NCI-H2196 treated with DMSO at 0.1 percent for 48 hours (cell line): Measurements from ENCODE around the gene SH3PXD2A.
A peak's percentile ranks its signal among the peaks of the same experiment; 100 is the strongest.

Experiments
- DNase-seq: peaks from one replicate; lab custom pipeline; 2025; ENCODE audit not compliant: unreplicated experiment; lab: John Stamatoyannopoulos, UW

The SH3PXD2A gene, protein sequence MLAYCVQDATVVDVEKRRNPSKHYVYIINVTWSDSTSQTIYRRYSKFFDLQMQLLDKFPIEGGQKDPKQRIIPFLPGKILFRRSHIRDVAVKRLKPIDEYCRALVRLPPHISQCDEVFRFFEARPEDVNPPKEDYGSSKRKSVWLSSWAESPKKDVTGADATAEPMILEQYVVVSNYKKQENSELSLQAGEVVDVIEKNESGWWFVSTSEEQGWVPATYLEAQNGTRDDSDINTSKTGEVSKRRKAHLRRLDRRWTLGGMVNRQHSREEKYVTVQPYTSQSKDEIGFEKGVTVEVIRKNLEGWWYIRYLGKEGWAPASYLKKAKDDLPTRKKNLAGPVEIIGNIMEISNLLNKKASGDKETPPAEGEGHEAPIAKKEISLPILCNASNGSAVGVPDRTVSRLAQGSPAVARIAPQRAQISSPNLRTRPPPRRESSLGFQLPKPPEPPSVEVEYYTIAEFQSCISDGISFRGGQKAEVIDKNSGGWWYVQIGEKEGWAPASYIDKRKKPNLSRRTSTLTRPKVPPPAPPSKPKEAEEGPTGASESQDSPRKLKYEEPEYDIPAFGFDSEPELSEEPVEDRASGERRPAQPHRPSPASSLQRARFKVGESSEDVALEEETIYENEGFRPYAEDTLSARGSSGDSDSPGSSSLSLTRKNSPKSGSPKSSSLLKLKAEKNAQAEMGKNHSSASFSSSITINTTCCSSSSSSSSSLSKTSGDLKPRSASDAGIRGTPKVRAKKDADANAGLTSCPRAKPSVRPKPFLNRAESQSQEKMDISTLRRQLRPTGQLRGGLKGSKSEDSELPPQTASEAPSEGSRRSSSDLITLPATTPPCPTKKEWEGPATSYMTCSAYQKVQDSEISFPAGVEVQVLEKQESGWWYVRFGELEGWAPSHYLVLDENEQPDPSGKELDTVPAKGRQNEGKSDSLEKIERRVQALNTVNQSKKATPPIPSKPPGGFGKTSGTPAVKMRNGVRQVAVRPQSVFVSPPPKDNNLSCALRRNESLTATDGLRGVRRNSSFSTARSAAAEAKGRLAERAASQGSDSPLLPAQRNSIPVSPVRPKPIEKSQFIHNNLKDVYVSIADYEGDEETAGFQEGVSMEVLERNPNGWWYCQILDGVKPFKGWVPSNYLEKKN

DNA sequence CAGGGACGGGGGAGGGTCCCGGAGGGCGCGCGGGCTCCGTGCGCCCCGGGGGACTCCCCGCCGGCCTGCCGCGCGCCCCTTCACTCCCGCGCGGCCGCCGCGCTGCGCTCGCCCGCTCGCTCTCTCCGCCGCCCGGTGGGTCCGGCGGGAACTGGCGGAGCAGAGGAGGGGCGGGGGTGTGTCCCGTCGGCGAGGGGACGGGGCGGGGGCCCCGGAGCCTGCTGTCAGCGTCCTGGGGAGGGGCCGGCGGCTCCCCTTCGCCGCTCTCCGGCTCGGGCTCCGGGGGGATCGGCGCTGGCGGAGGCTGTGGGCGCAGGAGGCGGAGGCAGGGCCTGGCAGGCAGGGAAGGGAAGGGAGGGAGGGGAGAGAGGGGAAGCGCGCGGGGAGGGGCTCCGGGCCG is at the start of gene SH3PXD2A:
Gene SH3PXD2A (minus strand): TSS at position 153 of the 400 bp plus-strand sequence. CDS start 310 bp downstream, outside the sequence.
- no peak for DNase-seq

DNA sequence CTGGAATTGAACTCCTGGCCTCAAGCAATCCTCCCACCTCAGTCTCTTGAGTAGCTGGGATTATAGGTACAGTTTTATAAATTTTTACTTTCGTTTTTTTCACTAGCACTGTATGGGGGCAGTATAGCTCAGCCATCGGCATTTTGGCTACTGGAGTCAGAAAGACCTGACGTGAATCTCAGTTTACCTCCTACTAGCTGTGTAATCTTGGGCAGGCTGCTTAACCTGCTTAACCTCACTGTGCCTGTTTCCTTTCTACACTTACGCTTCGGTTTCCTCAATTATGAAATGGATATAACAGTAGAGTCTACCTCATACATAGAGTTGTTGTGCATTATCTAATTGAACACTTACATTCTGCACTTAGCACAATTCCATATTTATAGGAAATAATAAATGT is 45.9 kb upstream of the SH3PXD2A start:
- DNase-seq = no peak

DNA sequence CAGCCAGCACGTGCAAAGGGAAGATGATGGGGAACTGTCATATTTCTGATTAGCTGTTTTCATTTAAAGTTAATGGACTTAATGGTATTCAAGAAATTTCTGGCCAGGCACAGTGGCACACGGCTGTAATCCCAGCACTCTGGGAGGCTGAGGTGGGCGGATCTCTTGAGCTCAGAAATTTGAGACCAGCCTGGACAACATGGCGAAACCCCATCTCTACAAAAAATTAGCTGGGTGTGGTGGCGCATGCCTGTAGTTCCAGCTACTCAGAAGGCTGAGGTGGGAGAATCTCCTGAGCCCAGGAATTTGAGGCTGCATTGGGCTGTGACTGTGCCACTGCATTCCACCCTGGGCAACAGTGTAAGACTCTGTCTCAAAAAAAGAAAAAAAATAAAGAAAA is 43.9 kb upstream of the SH3PXD2A start:
- no peak for DNase-seq

DNA sequence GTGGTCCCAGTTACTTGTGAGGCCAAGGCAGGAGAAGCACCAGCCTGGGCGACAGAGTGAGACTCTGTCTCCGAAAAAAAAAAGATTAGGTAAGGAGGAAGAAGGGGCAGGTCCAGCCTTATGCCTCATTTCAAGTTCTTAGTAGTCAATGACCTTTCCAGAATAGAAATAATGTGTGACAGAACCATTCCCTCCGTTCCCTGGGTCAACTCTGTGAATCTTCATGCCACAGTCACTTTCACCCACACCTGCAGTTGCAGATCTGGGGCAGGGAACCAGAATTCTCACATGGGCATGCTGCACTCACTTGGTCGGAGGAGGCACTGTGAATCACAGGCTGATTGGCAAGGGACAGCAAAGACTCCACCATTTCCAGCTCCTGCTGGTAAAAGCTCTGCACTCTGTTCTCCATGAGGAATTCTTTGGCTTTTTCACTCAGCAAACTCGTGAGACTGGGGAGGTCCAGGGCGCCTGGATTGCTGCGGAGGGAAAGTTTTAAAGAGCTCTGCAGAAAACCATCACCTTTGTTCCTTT is 41.9 kb upstream of the SH3PXD2A start:
- no peak for DNase-seq

DNA sequence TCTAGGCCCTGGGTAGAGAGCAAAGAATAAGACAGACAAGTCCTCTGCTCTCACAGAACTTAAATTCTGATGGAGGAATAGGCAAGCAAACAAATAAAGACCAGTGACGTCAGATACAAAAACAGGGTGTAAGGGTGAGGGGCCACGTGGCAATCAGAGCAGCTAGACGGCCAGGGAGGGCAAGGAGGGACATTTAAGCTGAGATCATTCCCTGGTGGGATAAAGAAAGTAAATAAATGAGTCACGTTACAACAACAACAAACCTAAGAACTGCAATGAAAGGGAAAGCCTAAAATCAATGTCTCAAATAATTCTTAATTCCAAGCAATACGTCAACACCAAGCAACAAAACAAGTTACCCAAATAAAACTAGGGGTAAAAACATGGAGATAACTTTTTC is 40.8 kb upstream of the SH3PXD2A start:
- no peak for DNase-seq

DNA sequence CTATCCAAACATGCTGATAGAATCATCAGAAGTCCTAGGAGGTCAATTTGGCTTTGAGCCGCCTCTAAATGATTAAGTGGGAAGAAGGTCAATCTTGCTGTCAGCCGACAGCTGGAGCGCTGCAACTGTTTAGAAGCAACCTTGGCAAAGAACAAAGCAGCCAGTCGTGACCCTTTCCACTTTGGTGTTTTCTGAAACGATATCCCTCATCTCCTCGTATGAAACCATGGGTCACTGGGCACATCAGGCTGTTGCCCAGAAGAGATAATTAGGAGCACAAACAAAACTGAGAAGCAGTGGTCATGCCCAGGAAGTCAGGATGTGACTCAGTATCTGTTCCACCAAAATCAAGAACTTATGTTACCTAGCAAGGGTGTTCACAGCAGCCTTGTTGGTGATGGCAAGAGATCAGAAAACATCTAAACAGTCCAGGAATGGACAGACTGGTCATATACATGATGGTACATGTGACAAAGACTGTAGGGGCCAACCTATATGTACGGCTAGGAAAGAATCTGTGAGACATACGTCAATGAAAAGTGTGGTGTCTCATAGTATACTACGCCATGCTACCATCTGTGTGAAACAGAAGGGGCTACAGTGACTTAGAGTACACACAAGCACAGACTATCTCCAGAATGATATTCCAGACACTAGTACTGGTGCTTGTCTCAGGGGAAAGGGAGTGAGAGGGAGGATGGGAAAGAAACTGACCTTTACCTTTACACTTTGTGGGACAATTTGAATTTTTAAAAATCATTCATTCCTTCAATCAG is 40.2 kb upstream of the SH3PXD2A start:
- DNase-seq = peak; percentile 34

DNA sequence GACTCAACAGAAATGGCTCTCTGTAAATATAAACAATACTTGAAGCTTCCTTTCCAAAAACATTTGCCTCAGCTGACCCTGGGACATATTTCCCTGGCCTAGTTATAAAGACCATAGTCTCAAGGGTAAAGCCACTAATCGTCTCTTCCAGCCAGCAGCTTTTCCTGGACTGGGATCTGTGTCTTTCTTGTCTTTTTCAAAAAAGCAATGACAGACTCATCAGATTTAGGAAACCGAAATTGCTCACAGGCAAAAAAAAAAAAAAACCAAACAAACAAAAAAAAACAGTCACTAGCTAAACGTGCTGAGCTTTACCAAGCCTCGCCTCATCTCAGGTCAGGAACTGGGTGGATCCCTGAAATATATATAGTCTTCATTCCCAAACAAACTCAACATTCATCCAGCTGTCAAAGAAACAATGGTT is 39.1 kb upstream of the SH3PXD2A start:
- DNase-seq = no peak

DNA sequence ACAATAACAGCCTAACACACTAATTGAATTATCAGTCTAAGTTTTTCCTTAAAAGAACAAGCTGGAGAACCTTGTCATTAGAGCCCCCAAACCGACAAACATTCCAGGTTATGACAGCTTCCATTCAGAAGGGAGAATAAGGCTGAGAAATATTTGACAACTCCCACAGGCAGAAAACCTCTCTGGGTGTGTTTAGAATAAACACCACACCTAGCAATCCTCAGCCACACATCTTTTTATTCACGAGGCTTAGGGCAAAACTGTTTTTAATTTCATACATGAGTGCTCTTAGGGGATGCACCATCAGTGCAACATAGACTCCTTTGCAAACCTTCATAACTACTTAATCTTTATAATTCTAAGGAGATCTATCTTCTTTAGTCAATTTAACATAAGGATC is 38.4 kb upstream of the SH3PXD2A start:
- no peak for DNase-seq

DNA sequence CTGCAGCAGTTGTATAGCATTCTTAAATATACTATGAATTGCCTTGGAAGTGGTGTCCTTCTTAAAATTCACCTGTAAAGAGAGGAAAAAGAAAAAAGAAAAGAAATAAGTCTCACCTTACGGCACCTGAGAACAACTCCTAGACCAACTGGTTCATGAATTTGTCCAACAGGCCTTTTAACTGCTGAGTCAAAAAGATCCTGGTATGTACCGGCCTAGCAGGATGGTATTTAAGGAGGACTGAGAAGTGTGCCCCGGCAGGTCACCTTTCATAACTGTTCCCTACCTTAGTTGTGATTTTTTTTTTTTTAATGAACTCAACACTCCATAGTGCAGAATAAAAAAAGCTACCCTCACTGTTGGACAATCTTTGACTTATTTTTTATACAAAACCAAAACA is 36.8 kb upstream of the SH3PXD2A start:
- DNase-seq = no peak

DNA sequence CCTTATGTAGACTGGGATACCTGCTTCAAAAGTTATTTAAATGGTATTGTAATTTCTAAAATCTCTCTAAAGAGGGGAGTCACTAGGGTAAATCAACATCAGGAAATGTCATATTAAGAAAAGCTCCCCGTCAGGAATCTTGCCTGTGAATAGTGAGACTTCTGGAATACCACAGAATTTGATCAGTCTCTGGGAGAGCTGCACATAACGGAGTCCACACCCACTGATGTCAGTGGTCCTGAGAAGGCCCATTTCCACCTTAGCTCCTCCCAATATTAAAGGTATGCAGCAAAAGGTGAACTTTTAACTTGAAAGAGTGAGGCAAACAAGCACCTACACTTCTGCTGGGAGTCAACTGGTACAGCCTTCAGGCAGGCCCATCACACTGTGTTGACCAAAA is 35.3 kb upstream of the SH3PXD2A start:
- DNase-seq = no peak

DNA sequence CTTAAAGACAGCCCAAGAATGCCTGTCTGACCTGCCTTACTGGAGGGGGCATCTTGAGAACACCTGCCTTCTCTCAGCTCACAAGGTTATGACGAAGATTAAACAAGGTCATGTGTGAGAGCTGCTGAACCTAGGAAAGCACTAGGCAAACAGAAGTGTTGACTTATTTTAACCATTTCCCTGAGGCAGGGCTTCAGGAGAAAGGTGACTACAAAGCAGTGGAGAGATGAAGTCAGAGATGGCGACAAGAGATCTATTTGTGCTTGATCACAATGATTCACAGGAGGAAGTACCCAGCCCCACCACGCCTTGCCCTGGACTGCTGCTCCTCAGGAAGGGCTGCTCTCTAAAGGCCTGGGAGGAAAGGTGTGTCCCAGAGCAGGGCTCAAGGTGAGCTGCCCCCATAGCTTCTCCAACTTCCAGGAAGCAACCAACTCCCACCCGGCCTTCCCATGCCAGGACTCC is 34.9 kb upstream of the SH3PXD2A start:
- DNase-seq = no peak

DNA sequence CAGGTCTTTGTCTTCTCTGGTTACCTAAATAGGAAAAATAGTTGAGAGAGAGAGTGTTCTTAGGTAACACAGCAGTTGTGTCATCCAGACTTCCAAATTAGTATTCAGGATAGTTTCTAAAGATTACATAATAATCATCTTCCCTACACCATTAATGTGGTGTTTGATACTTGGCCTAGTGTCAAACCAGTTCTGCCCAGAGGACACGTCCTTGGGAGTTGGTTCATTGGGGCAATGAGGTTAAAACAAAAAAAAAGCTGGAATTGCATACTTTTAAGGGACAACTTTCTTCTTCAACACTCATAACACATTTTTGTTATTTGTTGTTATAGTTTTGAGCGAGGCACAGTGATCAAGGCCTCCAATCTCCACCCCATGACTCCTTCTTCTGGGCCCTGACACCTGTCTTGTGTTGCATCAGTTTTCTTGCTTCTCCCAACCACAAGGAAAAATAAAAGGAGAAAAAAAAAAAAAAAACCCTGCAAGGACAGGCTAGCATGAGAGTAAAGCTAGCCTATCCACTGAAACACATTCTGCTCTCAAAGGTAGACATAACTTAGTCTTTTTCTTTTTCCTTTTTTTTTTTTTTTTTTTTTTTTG is 33.8 kb upstream of the SH3PXD2A start:
- no peak for DNase-seq

DNA sequence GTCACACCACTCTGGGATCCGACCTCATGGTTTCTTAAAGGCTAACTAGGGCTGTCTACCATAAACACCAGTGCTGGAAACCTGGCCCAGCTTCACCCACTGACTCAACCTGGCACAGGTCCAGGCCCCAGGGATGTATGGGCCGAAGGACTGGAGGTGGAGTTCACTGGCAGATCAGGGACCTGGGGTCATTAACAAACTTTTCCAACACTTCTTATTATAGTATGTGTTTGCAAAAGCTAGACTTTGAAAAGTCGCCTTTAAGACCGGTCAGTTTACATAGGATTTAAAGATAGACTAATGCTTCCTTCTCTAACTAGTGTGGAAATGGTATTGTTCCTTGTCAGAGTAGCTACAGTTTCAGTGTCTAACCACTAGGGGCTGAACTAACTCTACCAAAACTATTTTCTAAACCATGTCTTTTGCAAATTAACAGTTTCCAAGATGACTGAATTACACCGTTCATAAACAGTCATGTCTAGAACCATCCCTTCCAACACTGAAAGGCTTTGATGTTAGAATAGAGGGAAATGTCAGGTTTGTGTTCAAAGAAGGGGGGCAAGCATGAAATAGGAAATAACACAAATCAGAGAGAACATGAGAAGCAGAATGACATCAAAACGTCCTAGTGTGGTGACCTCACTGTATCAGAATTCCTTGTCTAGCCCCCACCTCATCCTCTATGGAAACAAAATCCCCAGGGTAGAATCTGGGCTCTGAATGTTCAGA is 32.9 kb upstream of the SH3PXD2A start:
- peak; percentile 28 for DNase-seq

DNA sequence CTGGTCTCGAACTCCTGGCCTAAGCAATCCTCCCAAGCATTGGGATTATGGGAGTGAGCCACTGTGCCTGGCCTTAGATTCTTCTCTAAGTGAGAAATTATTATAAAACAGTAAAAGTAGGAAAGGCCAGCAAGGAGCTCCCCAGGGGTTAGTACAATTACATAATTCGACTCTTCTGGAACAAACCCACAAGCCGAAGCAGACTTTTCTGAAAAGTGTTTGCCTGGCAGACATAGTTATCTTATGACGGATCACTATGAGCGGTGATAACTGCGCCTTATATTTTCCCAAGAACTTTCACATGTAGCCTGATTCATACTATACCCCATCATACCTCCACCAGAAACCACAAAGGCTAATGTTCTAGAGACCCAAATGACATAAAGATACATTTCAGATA is 30.2 kb upstream of the SH3PXD2A start:
- no peak for DNase-seq

DNA sequence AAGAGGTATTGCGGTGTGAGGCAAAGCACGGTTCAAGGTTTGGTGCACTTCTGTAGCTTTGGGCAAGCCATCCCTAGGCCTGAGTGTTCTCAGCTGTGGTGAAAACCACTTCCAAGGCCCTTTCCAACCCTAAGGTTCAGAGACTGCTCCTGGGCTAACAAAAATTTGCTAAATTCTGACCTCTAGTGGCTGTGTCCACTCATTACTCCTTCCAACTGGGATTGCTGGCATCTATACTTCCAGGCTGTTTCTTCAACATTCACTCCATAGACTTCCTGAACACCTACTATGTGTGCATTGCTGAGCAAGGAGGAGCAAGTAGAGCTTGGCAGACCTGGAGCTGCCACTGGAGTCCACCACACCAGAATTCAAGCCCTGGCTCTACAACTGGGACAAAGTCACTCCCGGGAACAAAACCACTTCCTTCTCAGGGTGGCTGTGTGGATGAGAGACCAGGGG is 29.3 kb upstream of the SH3PXD2A start:
- DNase-seq = peak; percentile 3

DNA sequence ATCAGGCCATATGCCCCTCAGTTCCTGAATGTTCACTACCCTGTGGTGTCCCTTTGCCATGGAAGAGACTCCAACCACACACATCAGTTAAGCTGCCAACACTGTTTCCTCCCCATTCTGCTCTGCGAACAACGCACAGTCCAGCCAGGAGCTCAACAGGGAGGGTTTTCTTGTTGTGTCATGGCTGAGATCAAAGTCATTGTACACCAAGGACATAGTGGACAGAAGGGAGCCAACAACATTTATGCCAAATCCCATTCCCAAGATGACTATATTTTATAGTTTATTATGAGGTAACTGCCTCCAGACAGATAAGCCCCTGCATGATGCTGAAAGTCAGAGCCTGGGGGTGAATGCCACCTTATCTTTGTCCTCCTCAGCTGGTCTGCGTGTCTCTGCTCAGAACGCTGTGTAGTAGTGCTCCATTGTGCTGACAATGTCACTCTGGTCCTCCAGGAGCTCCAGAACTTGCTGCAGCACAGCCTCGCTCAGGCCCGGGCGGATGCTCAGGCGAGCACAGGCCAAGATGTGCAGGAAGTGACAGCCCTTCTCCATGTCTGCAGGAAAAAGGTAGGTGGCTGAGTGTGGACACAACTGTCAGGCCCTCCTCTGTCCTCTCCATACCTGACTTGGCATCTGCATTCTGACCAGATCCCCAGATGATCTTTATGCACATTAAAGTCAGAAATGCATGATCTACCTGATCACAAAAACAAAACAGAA is 27.1 kb upstream of the SH3PXD2A start:
- no peak for DNase-seq

DNA sequence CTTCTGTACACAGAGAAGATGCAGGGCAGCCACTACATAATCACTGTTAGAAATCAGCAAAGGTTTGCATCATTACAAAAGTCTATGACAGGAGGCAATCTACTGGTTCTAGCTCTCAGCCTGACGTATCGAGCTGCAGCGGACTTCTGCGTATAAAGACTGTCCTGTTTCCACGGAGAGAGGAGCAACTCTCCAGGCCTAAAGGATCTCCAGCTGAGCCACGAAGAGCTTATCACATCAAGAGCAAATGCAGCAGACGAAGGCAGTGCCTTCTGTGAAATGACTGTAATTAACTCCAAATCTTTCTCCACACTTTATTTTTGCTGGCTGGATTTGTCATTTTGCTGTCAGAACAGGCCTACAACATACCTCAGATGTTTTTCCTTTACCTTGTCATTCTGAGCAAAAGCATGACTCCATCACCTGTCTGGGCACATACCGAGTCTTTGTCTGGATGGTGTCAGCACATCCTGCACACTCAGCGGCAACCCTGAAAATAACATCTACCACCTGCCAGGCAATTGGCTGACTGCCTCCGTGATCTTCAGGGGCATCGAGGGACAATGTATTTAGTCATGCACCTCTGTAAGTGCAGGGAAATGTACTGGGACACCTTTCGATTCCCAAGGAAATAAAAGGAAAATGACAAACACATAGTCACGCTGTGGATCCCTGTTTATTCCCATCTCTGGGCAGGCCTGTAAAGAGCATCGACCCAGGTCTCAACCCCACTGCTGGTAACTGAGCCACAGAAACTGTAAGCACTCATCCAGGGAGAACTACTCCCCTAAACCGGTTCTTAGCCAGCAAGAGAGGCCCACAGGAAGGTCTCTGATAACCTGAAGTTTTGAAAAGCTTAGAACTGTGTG is 26.3 kb upstream of the SH3PXD2A start:
- peak; percentile 0 for DNase-seq

DNA sequence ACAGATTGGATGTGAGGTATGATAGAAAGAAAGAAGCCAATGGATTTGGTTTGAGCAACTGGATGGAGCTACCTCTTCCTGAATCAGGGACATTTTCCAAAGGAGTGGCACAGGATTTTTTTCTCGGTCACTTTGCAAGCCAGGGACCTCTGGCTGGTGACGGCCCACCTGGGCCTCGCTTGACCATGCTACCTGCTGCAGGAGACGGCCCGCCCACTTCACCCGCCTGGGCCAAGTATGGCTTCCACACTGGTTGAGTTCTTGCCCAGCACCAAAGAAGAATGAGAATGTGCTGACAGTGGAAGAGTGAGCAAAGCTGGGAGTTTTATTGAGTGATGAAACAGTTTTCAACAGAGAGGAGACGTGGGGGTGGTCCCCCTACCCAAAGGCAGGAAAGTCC is 24.5 kb upstream of the SH3PXD2A start:
- no peak for DNase-seq
